HPDE6-E6E7 (cell line): ENCODE measurements around the gene CDH23.

Experiments
- DNase-seq: peaks from one replicate; pipeline ENCODE4 v3.0.0; 2011; ENCODE audit warnings: missing footprints; ENCODE audit errors: extremely low spot score

The CDH23 gene

GRCh38 chr10:71707240-71707789 lies 310.6 kb downstream of the CDH23 start:
- DNase-seq: no peak

DNA sequence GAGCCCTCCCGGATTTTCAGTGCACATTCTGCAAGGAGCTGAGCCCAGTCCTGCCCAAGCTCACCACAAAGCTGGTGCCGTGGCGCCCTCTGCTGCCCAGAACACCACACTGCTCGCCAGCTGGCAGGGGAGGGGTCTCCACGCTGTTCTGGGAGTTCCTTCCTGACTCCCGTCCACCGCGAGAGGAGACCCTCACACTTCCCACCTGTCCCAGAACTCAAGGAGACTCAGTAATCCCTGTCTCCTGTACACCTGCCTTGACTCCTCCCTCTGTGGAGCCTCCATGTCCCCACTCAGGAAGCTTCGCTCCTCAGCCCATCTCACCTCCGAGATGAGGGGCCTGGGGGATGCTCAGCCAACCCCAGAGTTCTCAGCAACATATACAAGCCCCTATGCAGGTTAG lies 311.6 kb downstream of the CDH23 start:
- no peak for DNase-seq

DNA sequence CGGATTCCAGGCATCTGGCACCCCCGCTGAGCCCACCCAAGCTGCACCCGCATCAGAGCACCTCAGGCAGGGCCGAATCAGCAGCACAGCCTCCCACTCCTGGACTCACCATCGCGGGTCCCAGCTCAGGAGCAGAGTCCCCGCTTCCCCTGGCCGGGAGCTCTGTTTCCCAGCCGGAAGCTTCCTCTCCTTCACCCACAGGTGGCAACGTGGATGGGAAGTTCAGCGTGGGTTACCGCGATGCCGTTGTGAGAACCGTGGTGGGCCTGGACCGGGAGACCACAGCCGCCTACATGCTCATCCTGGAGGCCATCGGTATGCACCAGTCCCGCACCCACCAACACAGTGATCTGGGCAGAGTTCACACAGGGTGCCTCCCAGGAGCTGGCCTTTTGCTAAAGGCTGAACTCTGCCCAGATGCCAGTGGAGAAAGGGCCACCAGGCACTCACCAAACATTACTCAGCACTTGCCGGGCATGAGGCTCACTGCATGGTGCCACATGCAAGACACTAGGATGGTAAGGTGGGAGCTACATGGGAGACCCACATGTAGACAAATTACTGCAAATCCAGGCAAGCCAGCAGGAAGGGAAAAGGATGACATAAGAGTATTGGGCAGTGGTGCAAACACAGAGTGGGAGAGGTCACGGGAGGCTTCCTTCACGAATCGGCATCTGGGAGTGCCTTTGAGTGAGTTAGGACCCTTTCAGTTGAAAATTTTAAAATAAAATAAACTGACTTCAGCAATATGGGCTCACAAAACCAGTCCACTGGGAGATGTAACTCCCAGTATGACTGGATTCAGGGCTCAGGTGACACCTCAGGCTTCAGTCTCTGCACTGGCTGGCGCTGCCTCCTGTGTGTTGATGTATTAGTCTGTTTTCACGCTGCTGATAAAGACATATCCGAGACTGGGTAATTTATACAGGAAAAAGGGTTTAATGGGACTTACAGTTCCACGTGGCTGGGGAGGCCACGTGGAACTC lies 312.5 kb downstream of the CDH23 start:
- no peak for DNase-seq

DNA sequence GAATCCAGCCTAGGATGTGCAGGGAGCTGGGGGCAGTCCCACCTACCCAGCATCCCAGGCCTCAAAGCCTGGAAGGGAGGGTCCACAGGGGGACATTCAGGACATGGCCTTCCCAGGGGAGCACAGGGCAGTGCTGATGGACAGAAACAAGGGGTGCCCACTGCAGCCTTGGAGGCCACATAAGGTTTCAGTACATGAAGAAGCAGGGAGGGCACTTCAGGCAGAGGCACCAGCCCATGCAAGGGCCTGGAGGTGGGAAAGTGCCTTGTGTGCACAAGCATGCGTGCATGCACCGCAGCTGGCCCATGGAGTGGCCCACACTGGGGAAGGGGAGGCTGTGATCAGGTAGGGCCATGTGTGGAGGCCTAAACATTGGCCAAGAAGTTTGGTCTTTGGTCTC lies 313.8 kb downstream of the CDH23 start:
- DNase-seq: no peak

- DNase-seq: no peak
These were observed 314.4 kb downstream of the CDH23 start for GRCh38 chr10:71711052-71711623.

GRCh38 chr10:71712170-71712569 lies 315.4 kb downstream of the CDH23 start:
- DNase-seq: no peak

GRCh38 chr10:71712572-71713134 lies 315.9 kb downstream of the CDH23 start:
- DNase-seq: no peak

GRCh38 chr10:71713135-71714030 lies 316.7 kb downstream of the CDH23 start:
- DNase-seq: peak; percentile 62

- no peak for DNase-seq
These were observed 317.3 kb downstream of the CDH23 start for GRCh38 chr10:71714031-71714410.

DNA sequence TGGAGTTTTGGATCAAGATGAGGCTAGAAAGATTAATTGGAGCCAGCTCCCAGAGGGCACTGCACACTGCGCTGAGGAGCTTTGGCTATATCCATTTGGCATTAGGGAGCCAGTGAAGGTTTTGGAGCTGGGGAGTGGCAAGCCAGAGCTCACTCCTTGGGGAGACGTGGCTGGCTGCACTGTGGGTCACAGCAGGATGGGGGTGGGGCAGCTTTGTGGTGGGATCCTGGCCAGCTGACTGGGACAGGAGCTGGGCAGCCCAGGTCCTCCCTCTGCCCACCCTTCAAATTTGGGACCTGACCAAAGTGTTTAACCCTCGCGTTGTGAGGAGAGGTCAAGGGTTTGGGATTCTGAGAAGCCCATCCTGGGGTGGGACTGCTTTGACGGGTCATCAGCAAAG lies 317.9 kb downstream of the CDH23 start:
- DNase-seq: no peak

DNA sequence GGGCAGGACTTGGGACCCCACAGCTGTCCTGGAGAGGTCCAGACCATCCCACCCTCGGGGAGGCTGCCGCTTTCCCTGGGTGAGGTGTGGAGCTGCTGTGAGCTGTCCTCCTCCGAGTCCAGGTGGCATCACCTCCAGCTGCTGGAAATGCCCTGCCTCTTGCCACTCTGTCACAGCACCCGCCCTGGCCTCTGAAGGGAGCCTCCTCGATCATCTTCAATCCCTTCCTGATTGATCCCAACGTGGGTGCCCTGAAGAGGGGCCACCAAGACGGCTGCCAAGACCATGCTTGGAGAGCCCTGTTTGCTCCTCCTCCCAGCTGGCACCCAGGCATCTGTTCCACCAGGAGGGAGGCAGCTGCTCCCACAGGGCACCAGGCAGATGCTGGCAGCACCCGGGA lies 318.3 kb downstream of the CDH23 start:
- no peak for DNase-seq

DNA sequence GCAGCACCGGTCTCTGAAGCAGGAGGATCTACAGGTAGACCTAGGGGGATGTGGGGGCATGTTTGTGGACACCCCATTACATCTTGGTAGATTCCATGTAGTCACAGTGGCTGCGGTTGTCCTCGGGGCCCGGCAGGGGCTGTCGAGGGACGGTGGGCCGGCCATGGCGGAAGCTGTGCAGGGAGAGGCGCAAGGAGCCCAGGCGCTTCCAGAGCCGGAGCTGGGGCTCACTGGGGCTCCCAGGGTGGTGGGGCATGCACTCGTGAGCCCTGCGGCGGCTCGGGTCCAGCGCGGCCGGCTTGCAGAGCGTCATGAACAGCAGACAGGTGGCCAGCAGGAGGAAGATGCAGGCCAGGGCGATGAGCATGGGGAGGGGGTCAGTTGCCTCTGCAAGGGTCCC lies 319.1 kb downstream of the CDH23 start:
- DNase-seq: no peak

DNA sequence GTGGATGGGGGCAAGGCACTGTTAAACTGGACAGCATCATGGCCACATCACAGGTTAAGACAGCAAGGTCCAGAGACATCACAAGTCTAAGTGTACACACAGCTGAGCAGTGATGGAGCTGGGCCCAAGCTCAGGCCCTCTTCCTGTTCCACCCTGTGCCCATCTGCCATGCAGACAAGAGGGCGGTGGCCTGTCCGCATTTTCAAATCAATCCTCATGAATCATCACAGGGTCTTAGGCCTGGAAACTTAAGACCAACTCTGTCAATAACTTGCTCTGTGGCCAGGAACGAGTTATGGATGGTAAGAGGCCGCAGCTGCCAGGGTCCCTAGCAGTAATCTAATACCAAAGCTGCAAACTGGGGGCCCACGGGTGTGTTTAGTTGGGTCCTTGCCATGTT lies 319.7 kb downstream of the CDH23 start:
- no peak for DNase-seq

- DNase-seq: no peak
These were observed 320.3 kb downstream of the CDH23 start for GRCh38 chr10:71717056-71717455.

DNA sequence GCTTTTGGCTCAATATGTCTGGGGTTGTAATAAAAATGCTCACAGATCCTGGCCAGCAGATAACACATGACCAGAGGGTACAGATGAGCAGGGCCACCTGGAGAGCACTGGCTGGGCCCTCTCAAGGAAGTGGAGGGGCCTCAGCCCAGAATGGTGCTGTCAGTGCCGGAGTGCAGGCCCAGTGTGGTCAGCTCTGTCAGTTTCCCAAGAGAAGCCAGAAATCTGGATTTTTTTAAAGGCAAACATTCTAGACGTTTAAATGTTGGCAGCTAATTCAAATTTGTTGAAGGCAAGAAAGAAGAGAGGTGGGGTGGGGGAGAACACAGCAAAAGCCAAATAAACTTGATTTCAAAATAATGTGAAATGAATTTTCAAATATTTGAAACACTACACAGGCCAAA lies 320.8 kb downstream of the CDH23 start:
- no peak for DNase-seq

- DNase-seq: no peak
These were observed 321.5 kb downstream of the CDH23 start for GRCh38 chr10:71718165-71718698.

GRCh38 chr10:71719042-71719441 lies 322.3 kb downstream of the CDH23 start:
- DNase-seq: no peak

GRCh38 chr10:71719464-71720201 lies 322.9 kb downstream of the CDH23 start, which contains the start of gene C10orf105:
Gene C10orf105, minus strand, starts transcription at chr10:71719778. Its CDS starts 3,441 bp downstream, at chr10:71716337.
- no peak for DNase-seq

- no peak for DNase-seq
These were observed 323.6 kb downstream of the CDH23 start for GRCh38 chr10:71720288-71720687.

DNA sequence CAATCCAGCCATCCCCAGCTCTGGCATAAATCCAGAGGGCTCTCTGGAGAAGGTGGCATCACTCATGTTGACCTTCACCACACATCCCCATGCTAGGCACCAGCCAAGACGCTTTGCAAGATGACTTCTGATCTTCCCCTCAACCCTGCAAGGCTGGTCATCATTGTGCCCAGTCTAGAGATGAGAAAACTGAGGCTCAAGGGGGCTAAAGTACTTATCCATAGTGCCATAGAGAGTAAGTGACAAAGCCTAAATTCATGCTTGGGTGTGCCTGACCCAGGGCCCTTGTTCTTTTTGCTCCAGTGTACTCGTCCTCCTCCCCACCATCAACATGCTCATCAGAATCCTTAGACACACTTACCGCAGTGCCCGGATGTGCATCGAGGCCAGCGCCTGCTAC lies 324.6 kb downstream of the CDH23 start:
- no peak for DNase-seq
